GM19468 (cell line): Measurements from ENCODE around the gene MRPL27.
"Not testable (repeated sequence)": the region's sequence is repeated elsewhere in the genome, so short reads cannot be mapped to it uniquely, and the experiment has no call there.

Experiments
- ATAC-seq: cut with Tn5 transposase; IDR thresholded peaks from one replicate; pipeline ENCODE4 v1.9.1; 2021; ENCODE audit warnings: mild to moderate bottlenecking, moderate library complexity, moderate number of reproducible peaks; ENCODE audit not compliant: unreplicated experiment; ENCODE audit errors: extremely low read depth

The MRPL27 gene

GRCh38 chr17:50347117-50347893 is 25.7 kb downstream of the MRPL27 start:
- no peak for ATAC-seq

- ATAC-seq, result no peak
These were observed 26.5 kb downstream of the MRPL27 start for GRCh38 chr17:50346313-50347116.

- ATAC-seq, result peak; percentile 34
These were observed 27.3 kb downstream of the MRPL27 start, which contains the start of gene XYLT2 for GRCh38 chr17:50345432-50346312. XYLT2 (plus strand) TSS chr17:50346126; CDS start chr17:50346141, 15 bp downstream.

- no peak for ATAC-seq
These were observed 28.1 kb downstream of the MRPL27 start for GRCh38 chr17:50344731-50345365.

GRCh38 chr17:50339381-50339780 is 33.6 kb downstream of the MRPL27 start:
- no peak for ATAC-seq

GRCh38 chr17:50338645-50339044 is 34.3 kb downstream of the MRPL27 start:
- no peak for ATAC-seq

- ATAC-seq, result no peak
These were observed 35.0 kb downstream of the MRPL27 start for GRCh38 chr17:50337956-50338355.

GRCh38 chr17:50333291-50334057 is 39.5 kb downstream of the MRPL27 start:
- ATAC-seq, result not testable (repeated sequence)

- no peak for ATAC-seq
These were observed 40.8 kb downstream of the MRPL27 start for GRCh38 chr17:50332196-50332595.

GRCh38 chr17:50331085-50331791 is 41.7 kb downstream of the MRPL27 start:
- no peak for ATAC-seq

GRCh38 chr17:50330151-50330775 is 42.7 kb downstream of the MRPL27 start:
- ATAC-seq, result no peak

GRCh38 chr17:50329716-50330115 is 43.3 kb downstream of the MRPL27 start:
- ATAC-seq, result no peak

GRCh38 chr17:50328363-50329325 is 44.3 kb downstream of the MRPL27 start:
- ATAC-seq, result no peak

GRCh38 chr17:50326831-50327364 is 46.1 kb downstream of the MRPL27 start:
- no peak for ATAC-seq

- no peak for ATAC-seq
These were observed 47.1 kb downstream of the MRPL27 start for GRCh38 chr17:50325906-50326305.

GRCh38 chr17:50323060-50323459 is 49.9 kb downstream of the MRPL27 start:
- no peak for ATAC-seq

GRCh38 chr17:50322271-50322670 is 50.7 kb downstream of the MRPL27 start:
- ATAC-seq, result no peak
